HepG2 (cell line): ENCODE measurements around the gene CARS1.

Experiments used
- AGO1 ChIP-seq: fragments of 200-400 bp; formaldehyde crosslinking; IDR thresholded peaks from 2 replicates; pipeline ENCODE4 v1.6.1; 2017; ENCODE audit warnings: mild to moderate bottlenecking, low read depth, low read length, moderate library complexity; ENCODE audit not compliant: poor library complexity, severe bottlenecking
- AKNA ChIP-seq: sonication (generic); formaldehyde crosslinking; IDR thresholded peaks from 2 replicates; pipeline ENCODE4 v1.4.0; 2020; ENCODE audit warnings: missing genetic modification reagents, borderline replicate concordance
- ATF4 ChIP-seq, 2 experiments: fragments of 450-650 bp in 1 of 2; sonication (generic) in 1 of 2; formaldehyde crosslinking; IDR thresholded peaks; 2 replicates each; pipeline versions ENCODE4 v1.5.0 to v1.8.0; 2020 to 2022; ENCODE audit warnings: mild to moderate bottlenecking in 1 of 2, missing genetic modification reagents in 1 of 2
- CTCF ChIP-seq: sonication (generic); formaldehyde crosslinking; IDR thresholded peaks from 2 replicates; pipeline ENCODE4 v1.5.0; 2020; ENCODE audit warnings: mild to moderate bottlenecking, missing genetic modification reagents, moderate library complexity
- E2F5 ChIP-seq: sonication (generic); formaldehyde crosslinking; conservative IDR thresholded peaks from 2 replicates; pipeline ENCODE4 v1.4.0; 2020; ENCODE audit warnings: missing genetic modification reagents
- FLYWCH1 ChIP-seq: sonication (generic); formaldehyde crosslinking; IDR thresholded peaks from 2 replicates; pipeline ENCODE4 v1.8.1; 2023; ENCODE audit warnings: mild to moderate bottlenecking, missing genetic modification reagents
- HNF1B ChIP-seq: sonication (generic); formaldehyde crosslinking; IDR thresholded peaks from 2 replicates; pipeline ENCODE4 v1.5.1; 2020; ENCODE audit warnings: mild to moderate bottlenecking, moderate library complexity, missing genetic modification reagents
- POLR2AphosphoS5 ChIP-seq: IDR thresholded peaks from 2 replicates; pipeline ENCODE4 v1.6.1; 2012; ENCODE audit warnings: low read depth, low read length
- RAD51 ChIP-seq: fragments of 450-650 bp; IDR thresholded peaks from 2 replicates; pipeline ENCODE4 v1.6.1; 2016; ENCODE audit warnings: borderline replicate concordance
- RERE ChIP-seq: IDR thresholded peaks from 2 replicates; pipeline ENCODE4 v1.6.1; 2016; ENCODE audit warnings: low read depth, missing genetic modification reagents, missing compliant biosample characterization
- TBL1XR1 ChIP-seq: fragments of 150-350 bp; IDR thresholded peaks from 2 replicates; pipeline ENCODE4 v1.6.1; 2014; ENCODE audit warnings: borderline replicate concordance, low read length; ENCODE audit not compliant: partially characterized antibody
- TFDP1 ChIP-seq: IDR thresholded peaks from 2 replicates; pipeline ENCODE4 v1.6.1; 2016; ENCODE audit warnings: missing compliant biosample characterization, missing genetic modification reagents, borderline replicate concordance
- ZNF234 ChIP-seq: sonication (generic); formaldehyde crosslinking; conservative IDR thresholded peaks from 2 replicates; pipeline ENCODE4 v1.5.1; 2020; ENCODE audit warnings: mild to moderate bottlenecking, missing genetic modification reagents
- ZNF563 ChIP-seq: sonication (generic); formaldehyde crosslinking; IDR thresholded peaks from 2 replicates; pipeline ENCODE4 v1.8.0; 2022; ENCODE audit warnings: mild to moderate bottlenecking, moderate library complexity, missing genetic modification reagents

- TF ChIP-seq FLYWCH1 (CRISPR knock-in tag), result no peak
- no peak for TF ChIP-seq HNF1B (CRISPR knock-in tag)
- TF ChIP-seq RAD51, result no peak
- TF ChIP-seq ZNF234 (CRISPR knock-in tag), result no peak
- no peak for TF ChIP-seq CTCF (CRISPR knock-in tag)
- TF ChIP-seq AGO1, result no peak
- no peak for TF ChIP-seq TFDP1 (CRISPR knock-in tag)
- no peak for TF ChIP-seq E2F5 (CRISPR knock-in tag)
- no peak for TF ChIP-seq POLR2AphosphoS5
- no peak for TF ChIP-seq RERE (CRISPR knock-in tag)
- TF ChIP-seq ZNF563, result no peak
- TF ChIP-seq TBL1XR1, result no peak
- TF ChIP-seq ATF4 (CRISPR knock-in tag; IDR thresholded peaks at IDR 0.05), result no peak
- TF ChIP-seq AKNA (CRISPR knock-in tag), result no peak
These were observed 59.8 kb downstream of the CARS1 start for GRCh38 chr11:2997406-2997805.
